ENCODE measurements around the gene ANKRD28.
A peak's percentile ranks its signal among the peaks of the same experiment; 100 is the strongest.
"Not testable (repeated sequence)": the region's sequence is repeated elsewhere in the genome, so short reads cannot be mapped to it uniquely, and the experiment has no call there.

The ANKRD28 gene

DNA sequence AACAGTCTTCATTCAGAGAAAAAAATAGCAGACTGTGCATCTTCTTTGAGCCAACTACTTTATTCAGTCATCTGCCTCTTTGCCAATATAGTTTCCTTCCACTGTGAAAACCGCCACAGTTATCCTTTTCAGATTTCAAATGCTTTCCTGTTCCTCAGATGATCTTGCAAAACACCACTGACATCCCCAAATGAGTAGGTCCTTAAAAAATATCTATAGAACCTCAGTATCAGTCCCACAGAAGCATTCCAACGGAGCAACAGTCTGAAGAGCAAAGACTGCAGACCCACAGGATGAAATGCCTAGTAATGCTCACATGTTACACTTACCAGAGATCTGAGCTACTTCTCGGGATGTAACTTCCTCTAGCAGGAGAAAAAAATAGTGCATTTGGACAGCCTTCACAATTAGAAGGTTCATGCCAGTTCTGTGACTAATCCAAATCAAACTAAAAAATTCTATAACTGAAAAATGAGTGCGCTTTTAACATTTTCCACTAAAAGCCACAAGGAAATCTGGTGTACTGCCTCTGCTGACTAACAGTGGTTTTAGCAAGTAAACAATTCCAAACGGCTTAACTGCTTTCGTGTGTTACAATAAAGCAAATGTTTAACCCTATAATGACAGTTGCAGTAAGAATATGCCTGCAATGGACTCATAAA lies at the start of gene ANKRD28:
ANKRD28 (minus strand) TSS at position 338 of the 662 bp plus-strand sequence. CDS start 1,458 bp downstream, outside the sequence.
- peak; percentile 86 for DNase-seq

DNA sequence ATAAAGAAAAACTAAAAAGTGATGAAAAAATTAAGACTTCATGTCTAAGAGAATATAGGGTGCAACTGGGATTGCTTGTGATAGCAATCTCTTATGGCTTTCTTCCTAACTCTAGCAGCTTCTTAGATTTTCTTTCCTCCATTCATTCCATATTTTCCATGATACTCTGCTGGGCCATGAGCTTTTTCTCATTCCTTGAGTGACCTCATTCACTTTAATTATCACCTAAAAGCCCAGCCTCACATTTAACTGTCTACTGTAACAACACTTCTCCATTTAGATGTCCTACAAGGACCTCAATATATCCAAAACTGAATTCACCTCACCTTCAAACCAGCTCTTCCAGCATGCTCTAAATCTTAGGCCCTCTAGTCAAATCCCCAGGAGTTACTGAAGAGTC lies 49.5 kb upstream of the ANKRD28 start:
- no peak for DNase-seq

DNA sequence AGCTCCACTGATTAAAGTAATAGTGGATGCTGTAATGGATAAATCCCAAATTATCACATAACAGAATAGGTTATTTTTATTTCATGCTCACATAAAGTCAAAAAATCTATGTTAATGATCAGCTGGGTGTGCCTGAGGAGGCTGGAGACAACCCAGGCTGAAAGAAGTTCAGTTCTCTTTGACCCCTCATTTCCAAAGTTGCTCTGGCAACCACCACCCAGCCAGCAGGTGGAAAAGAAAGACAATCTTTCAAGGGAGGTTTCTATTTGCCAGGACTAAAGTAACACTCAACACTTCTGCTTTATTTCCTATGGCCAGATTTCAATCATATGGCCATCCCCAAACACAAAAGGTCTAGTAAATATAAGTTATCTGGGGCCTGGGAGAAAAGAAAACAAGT lies 48.8 kb upstream of the ANKRD28 start:
- DNase-seq = no peak

DNA sequence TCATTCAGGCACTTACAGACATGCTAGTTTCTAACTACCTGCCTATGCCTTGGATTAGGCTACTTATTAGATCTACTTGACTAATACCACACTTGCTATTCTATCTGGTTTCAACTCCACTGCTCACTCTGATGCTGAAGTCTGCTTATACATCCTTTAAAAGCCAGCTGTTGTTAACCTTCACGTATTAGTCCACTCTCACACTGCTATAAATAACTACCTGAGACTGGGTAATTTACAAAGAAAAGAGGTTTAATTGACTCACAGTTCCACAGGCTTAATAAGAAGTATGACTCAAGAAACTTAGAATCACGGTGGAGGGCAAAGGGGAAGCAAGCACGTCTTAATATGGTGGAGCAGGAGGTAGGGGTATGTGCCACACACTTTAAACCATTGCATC lies 47.7 kb upstream of the ANKRD28 start:
- DNase-seq = no peak

DNA sequence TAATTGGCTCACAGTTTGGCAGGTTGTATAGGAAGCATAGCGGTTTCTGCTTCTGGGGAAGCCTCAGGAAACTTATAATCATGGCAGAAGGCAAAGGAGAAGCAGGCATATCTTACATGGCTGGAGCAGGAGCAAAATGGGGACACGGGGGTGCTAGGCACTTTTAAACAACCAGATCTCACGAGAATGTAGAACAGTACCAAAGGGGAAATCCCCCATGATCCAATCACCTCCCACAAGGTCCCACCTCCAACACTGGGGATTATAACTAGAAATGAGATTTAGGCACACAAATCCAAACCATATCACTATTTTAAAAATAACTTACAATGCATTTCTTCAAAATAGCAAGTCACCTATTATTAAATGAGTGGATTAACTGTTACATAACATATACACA lies 47.1 kb upstream of the ANKRD28 start:
- DNase-seq = no peak

DNA sequence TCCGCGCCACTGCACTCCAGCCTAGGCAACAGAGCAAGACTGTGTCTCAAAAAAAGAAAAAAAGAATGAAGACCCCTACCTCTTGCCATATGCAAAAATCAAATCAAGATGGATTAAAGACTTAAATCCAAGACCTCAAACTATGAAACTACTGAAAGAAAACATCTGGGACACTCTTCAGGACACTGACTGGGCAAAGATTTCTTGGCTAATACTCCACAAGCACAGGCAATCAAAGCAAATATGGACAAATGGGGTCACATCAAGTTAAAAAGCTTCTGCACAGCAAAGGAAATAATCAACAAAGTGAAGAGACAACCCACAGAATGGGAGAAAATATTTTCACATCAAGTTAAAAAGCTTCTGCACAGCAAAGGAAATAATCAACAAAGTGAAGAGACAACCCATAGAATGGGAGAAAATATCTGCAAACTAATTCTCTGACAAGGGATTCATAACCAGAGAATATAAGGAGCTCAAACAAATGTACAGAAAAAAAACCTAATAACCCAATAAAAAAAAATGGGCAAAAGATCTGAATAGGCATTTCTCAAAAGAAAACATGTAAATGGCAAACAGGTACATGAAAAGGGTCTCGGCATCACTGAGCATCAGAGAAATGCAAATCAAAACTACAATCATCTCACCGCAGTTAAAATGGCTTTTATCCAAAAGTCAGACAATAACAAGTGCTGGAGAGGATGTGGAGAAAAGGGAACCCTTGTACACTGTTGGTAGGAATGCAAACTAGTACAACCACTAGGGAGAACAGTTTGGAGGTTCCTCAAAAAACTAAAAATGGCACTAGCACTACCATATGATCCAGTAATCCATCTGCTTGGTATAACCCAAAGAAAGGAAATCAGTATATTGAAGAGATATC lies 43.6 kb upstream of the ANKRD28 start:
- DNase-seq = not testable (repeated sequence)

DNA sequence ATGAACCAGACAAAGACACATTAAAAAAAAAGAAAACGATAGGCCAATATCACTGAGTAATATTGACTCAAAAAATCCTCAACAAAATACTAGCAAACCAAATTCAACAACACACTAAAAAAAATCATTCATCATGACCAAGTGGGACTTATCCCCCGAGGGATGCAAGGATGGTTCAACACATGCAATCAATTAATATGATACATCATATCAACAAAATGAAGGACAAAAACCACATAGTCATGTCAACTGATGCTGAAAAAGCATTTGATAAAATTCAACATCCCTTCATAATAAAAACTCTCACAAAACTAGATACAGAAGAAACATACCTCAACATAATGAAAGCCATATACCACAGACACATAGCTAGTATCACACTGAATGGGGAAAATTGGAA lies 41.8 kb upstream of the ANKRD28 start:
- no peak for DNase-seq

DNA sequence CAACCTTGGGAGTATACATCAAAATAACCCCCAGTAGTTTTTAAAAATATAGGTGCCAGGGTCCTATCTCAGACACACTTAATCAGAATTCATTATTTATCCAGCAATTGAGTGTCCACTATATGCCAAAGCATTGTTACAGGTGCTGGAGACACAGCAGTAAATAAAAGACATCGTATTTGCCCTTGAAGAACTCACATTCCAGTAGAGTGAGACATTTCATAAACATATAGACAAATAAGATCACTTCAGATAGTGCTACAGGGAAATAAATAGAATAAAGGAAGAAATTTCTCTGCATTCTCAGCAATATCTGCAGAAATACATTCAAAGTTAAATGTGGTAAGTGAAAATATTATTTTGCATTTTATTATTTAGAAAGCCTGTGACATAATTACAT lies 34.1 kb upstream of the ANKRD28 start:
- DNase-seq = no peak

DNA sequence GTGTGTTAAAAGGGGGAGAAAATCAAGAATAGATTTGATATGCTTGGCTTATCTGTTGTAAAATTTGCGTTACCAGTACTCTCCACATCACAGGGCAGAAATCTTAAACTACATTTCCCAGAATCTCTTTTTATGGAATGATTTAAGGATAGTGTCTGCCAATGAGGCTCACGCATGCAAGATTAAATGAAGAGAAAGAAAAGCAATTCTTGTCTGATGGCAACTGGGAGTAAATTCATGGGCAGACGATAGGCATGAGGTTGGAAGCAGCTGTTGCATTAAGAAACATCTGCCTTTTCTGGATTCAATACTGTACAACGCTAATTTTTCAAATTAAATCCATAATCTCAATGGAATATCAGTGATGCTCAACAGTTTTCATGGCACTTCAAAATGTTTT lies 27.2 kb upstream of the ANKRD28 start:
- no peak for DNase-seq

DNA sequence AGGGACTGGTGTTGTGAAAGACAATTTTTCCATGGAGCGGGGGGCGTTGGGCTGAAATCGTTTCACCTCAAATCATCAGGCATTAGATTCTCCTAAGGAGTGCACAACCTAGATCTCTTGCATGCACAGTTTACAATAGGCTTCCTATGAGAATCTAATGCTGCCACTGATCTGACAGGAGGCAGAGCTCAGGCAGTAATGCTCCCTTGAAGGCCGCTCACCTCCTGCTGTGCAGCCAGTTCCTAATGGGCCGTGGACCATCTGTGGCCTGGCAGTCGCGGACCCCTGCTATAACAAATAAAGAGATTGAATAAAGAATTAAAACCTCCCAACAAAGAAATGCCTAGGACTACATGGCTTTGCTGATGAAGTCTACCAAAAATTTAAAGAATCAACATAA lies 25.3 kb upstream of the ANKRD28 start:
- DNase-seq = no peak

DNA sequence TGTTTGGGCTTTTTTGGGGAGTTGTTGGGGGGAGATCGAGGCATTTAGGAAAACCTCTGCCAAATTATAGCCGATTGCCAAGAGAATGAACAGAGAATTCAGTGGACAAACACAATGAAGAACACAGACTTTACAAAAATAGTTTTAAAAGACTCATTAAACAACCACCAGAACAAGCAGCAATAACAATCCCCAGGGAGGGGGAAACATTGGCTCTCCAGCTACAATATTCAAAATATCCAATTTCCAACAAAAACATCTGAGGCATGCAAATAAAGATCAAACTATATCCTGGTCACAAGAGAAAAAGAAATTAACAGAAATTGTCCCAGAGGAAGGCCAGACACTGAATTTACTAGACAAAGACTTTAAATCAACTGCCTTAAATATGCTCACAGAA lies 24.5 kb upstream of the ANKRD28 start:
- DNase-seq = no peak

DNA sequence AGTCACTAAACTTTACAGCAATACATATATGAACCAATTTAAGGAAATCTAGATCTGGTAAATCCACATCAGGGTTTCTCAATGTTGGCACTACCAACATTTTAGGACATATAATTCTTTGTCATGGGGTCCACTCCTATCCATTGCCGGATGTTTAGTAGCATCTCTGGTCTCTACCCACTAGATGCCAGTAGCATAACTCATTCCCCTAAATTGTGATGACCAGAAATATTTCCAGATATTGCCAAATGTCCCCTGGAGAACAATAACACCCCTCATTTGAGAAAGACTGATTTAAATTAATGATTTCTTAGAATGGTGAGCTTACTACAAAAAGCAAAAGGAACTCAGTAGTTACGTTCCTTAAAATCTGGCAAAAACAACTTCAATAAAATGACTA lies 23.1 kb upstream of the ANKRD28 start:
- DNase-seq = no peak

DNA sequence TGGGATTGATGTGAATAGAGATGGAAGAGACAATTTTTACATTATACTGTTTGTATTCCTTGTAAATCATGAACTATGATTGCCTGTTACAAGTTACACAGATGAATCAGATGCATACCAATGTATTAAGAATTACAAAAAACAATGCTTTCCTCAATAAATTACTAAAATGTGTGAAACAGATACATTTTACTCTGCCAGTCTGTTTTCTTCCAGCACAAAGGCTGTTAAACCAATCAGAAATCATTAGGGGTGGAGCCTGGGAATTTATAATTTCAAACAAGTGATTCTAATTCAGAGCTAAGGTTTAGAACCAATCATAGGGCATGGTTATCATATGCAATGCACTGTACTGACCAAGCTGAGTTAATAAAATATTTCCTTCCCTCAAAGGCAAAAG lies 21.8 kb upstream of the ANKRD28 start:
- no peak for DNase-seq

DNA sequence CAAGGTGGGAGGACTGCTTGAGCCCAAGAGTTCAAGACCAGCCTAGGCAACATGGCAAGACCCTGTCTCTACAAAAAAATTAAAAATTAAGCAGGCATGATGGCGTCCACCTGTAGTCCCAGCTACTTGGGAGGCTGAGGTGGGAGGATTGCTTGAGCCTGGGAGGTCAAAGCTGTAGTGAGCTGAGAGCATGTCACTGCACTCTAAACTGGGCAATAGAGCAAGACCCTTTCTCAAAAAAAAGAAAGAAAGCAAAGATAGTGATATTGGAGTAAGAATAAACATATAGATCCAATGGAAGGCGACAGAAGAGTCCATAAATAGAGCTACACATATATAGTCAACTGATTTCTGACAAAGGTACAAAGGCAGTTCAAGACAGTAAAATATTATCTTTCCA lies 21.3 kb upstream of the ANKRD28 start:
- DNase-seq = no peak

DNA sequence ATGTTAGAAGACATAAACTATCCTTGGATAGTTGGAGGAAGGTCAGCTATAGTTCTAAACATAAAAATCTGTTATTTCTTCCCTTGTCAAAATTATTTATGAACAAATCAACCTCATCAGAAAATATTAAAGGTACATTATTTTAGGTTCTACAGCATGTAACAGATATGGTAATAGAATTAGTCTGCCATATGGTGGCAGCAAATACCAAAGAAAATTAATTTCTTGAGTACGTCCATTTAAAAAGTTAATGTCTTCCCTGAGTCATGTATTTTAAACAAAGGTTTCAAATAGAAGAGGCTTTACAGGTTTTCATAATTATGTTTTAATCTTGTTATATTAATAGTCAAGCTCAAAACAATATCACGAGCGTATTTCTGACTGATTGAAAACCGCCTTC lies 17.9 kb upstream of the ANKRD28 start:
- DNase-seq = peak; percentile 29

DNA sequence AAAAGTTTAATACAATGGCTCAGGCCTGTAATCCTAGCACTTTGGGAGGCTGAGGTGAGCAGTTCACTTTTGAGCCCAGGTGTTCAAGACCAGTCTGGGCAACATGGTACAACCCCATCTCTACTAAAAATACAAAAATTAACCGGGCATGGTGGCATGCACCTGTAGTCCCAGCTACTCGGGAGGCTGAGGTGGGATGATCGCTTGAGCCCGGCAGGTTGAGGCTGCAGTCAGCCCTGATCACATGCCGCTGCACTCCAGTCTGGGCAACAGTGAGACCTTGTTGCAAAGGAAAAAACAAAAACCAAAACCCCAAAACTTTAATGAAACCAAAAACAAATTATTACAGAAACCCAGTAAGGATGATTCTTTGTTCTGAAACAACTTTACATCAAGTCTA lies 15.3 kb upstream of the ANKRD28 start:
- not testable (repeated sequence) for DNase-seq

DNA sequence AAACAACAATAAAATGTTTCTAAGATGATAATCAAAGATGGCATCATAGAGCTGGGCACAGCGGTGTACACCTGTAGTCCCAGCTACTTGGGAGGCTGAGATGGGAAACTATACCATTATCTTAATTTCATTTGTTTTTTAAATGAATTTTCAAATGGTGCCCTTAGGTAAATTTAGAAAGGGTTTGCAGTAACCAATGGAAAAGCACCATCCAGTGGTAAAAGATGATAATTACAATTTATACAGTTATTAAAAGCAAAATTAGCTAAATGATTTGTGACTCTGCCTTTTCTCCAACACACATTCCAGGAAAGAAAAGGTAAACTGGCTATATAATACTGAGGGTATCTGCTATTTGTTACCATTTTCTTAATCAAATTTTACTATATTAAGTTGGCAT lies 14.4 kb upstream of the ANKRD28 start:
- DNase-seq = peak; percentile 35

DNA sequence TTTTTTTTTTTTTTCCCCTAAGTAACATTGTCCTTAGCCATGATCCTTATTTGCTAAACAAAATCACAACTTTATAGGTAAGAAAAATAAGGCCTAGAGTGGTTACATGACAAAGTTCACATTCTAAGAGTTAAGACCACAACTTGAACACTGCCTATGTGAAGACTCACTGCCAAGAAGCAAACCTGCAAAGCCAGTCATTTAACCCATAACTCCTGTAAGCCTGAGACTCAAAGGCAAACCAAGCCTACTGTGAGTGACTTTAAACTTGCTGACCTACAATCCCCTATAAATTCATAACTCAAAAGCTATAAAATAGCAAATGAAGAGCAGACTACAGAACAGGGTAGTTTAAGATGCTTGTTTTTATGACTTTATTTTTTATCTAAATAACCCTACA lies 12.9 kb upstream of the ANKRD28 start:
- peak; percentile 75 for DNase-seq

DNA sequence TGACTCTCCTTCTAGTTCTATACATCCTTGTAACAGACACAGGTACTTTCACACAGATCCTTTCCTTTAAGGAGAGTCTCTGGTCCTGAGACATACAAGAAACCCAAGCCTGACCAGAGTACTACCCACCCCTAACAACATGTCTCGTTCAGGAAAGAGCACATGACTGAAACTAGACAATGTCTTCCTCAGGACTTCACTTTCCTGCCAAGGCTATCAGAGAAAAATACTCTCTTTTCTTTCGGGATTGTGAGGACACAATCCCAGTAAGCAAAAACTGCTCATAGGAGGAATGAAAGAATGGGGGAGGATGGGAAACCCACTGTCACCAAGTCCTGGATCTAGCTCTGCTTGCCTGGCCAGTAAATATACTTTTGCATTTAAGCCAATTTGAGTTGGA lies 11.5 kb upstream of the ANKRD28 start:
- DNase-seq = no peak

DNA sequence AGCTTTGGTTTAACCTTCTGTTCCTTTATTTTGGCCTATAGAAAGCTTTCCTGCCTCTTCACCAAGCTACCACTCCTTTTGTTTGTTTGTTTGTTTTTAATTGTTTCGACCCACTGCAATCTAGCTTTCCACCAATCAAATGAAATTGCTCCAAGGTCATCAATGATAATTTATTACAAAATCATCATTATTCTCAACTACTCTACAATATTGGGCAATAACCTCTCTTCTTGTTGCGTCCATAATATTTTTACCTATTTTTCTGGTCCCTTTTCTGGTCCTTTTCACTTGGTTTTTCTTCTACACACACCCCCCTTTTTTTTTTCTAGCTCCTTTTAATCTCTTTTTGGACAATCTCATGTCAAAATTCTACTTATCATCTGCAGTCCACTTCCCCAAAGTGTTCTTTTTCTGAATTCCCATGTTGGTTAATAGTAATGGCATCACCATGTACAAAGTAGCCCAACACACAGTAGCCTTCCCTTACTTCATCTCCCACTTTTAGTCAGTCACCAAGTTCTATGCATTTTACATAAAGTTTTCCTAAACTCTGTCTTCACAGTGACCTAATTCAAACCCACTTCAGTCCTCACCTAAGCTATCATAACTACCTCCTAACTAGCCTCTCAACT lies 11.0 kb upstream of the ANKRD28 start:
- no peak for DNase-seq

DNA sequence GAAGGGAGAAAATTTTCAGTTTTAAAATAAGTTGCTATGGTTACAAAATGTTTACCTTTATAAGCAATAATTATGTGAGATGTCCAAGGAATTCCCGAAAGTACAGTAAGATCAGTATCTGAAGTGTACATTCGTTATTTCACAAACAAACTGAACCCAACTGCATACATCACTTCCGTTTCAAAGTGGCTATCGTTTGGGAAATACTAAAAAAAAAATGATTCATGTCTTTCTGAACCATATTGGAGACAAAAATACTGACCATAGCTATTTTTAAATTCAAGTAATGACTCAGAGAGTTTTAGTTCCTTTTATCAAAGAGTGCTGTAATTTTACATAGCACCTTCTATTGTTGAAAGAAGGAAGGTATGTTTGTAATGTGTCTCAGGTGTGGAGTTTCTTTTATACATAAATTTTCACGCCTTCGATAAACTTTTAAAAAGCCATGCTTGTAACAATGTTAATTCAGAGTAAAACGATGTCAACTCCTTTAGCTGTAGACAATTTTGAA lies 8.0 kb upstream of the ANKRD28 start:
- DNase-seq = peak; percentile 71

DNA sequence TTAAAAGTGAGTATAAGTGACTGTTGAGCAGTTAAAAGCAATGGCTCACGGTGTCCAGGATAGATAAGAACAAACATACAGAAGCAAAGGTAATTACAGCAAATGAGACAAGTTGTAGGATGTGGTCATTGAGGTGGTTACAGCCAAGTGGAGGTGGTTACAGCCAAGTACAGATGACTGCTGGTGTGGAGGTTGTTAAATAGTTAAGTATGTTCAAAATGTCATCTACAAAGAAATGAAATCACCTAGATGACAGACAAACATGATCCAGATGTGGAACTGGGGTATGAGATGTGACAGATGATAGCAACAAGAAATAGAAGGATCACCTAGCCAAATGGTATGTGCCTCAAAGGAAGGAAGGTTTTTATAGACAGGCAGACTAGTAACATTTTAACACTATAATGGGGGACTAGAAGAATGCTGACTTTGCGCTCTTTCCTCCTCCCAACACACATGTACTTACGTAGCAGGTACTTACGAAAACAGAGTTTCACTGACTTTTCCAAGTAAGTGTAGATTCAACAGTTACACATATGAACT lies 6.8 kb upstream of the ANKRD28 start:
- peak; percentile 60 for DNase-seq

DNA sequence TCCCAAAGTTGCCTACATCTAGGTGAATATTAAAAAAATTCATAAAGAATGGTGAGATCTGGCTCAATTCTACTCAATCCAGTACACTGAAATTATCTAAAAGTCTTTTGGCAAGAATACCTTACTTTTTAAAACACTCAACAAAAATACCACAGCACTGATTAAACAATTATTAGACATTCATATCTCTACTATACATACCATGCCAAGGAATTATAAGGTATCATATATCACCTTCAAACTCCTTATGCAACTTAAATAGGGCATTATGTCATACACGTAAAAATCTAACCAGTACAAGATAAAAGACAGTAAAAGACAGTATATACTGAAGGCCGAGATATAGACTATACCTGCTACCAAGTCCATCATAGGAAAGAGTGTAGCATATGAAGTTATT lies 6.1 kb upstream of the ANKRD28 start:
- DNase-seq = no peak

DNA sequence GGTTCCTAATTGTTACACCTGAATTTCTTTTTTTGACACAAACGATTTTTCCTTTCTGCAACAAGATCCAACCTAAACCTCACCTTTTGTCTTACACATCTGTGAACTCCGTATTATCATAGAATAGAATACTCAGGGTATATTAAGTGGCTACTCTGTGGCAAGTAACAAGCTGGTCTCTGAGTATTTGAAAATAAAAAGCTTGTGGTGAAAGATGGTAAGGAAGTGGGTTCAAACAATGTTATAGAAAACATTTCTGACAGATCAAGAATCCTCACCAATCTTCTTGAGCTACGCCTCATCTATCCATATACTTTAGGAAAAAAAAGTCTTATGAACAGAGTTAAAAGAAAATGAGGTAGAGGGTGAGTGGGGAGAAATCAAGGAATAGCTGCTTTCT lies 3.5 kb upstream of the ANKRD28 start:
- DNase-seq = no peak
